H1 (cell line): Measurements from ENCODE around the gene MYOM3. TPM values are rescaled to one million over a fixed set of nuclear protein-coding genes. Genes with fewer than 3 reads are reported as not detected.

Source experiments
- CHD7 ChIP-seq: fragments of 300-600 bp; sonication (generic); IDR thresholded peaks from 2 replicates; pipeline ENCODE4 v1.7.1; 2012; ENCODE audit warnings: low read length, moderate library complexity, mild to moderate bottlenecking, inconsistent platforms; ENCODE audit not compliant: insufficient replicate concordance
- polyA plus RNA-seq, 7 experiments: library from polyadenylated mRNA; depleted of rRNA in 3 of 7; stranded (reverse) in 5 of 7; unstranded in 2 of 7; fragments of >200 nt in 5 of 7; fragments of 200-250 nt in 2 of 7; gene quantifications; 1 replicate in 5 of 7; 2 replicates in 1 of 7; 4 replicates in 1 of 7; pipeline versions ENCODE4 v1.2.1 to v1.2.3, GENCODE V29; 2011 to 2013; ENCODE audit warnings: missing spikeins in 2 of 7, mixed read lengths in 2 of 7
- total RNA-seq: library from RNA; stranded (reverse); fragmentation: NEBNext Ultra II Directional; extraction: Animal tissue kit (Norgen Biotek cat#: 25700); gene quantifications from 2 replicates; pipeline ENCODE4 v1.2.1, GENCODE V29; 2021

The MYOM3 gene
- total and polyA plus RNA-seq, 2 of the 8 experiments (the other 6 are each of a cell fraction or from before 2014, with no cell fraction given): 0.08 to 0.09 TPM

GRCh38 chr1:24150234-24151174 is 38.6 kb upstream of the MYOM3 start (continued):
- no peak for TF ChIP-seq CHD7
